ENCODE results near the gene S1PR2.
A peak's percentile ranks its signal among the peaks of the same experiment; 100 is the strongest.
"Not testable (repeated sequence)": the region's sequence is repeated elsewhere in the genome, so short reads cannot be mapped to it uniquely, and the experiment has no call there.

S1PR2 gene

GRCh38 chr19:10222201-10222890 is 8.8 kb downstream of the S1PR2 start:
- no peak for DNase-seq

- no peak for DNase-seq
Measured at GRCh38 chr19:10220695-10221094, 10.4 kb downstream of the S1PR2 start.

- DNase-seq, result peak; percentile 16 to 44 (median 22)
Measured at GRCh38 chr19:10219678-10220077, 11.5 kb downstream of the S1PR2 start.

GRCh38 chr19:10217085-10217484 is 14.0 kb downstream of the S1PR2 start:
- no peak for DNase-seq

- no peak for DNase-seq
Measured at GRCh38 chr19:10214784-10215183, 16.3 kb downstream of the S1PR2 start.

GRCh38 chr19:10211691-10212090 is 19.4 kb downstream of the S1PR2 start:
- no peak for DNase-seq

- DNase-seq, result no peak
Measured at GRCh38 chr19:10211061-10211460, 20.1 kb downstream of the S1PR2 start.

- no peak for DNase-seq
Measured at GRCh38 chr19:10209315-10209714, 21.8 kb downstream of the S1PR2 start.

- no peak for DNase-seq
Measured at GRCh38 chr19:10207026-10207425, 24.1 kb downstream of the S1PR2 start.

GRCh38 chr19:10206226-10206885 is 24.8 kb downstream of the S1PR2 start:
- no peak for DNase-seq

- no peak for DNase-seq
Measured at GRCh38 chr19:10205636-10206035, 25.5 kb downstream of the S1PR2 start.

GRCh38 chr19:10203686-10204085 is 27.4 kb downstream of the S1PR2 start:
- no peak for DNase-seq

GRCh38 chr19:10201176-10201575 is 30.0 kb downstream of the S1PR2 start:
- DNase-seq, result no peak

- DNase-seq, result not testable (repeated sequence)
Measured at GRCh38 chr19:10200101-10200500, 31.0 kb downstream of the S1PR2 start.

- DNase-seq, result peak in 1 of 5 donors; percentile 56
Measured at GRCh38 chr19:10198889-10199644, 32.1 kb downstream of the S1PR2 start.

- no peak for DNase-seq
Measured at GRCh38 chr19:10195199-10195519, 36.0 kb downstream of the S1PR2 start.

GRCh38 chr19:10194500-10195198 is 36.5 kb downstream of the S1PR2 start, which contains the start of gene DNMT1:
Gene DNMT1, minus strand, starts transcription at chr19:10194953. Its CDS starts 54 bp downstream, at chr19:10194899.
- peak; percentile 89 to 98 (median 93) for DNase-seq

- DNase-seq, result peak in 1 of 5 donors; percentile 11
Measured at GRCh38 chr19:10193790-10194499, 37.2 kb downstream of the S1PR2 start.

- DNase-seq, result no peak
Measured at GRCh38 chr19:10192922-10193321, 38.2 kb downstream of the S1PR2 start.

GRCh38 chr19:10191347-10191746 is 39.8 kb downstream of the S1PR2 start:
- no peak for DNase-seq

- no peak for DNase-seq
Measured at GRCh38 chr19:10190026-10190425, 41.1 kb downstream of the S1PR2 start.

- peak in 1 of 5 donors; percentile 20 for DNase-seq
Measured at GRCh38 chr19:10189616-10190015, 41.5 kb downstream of the S1PR2 start.
